ENCODE measurements around the gene PLCB4. TPM values are rescaled to one million over a fixed set of nuclear protein-coding genes. Genes with fewer than 3 reads are reported as not detected.

PLCB4 gene
- total and polyA plus RNA-seq, 3 experiments from 2014 or later = not detected

DNA sequence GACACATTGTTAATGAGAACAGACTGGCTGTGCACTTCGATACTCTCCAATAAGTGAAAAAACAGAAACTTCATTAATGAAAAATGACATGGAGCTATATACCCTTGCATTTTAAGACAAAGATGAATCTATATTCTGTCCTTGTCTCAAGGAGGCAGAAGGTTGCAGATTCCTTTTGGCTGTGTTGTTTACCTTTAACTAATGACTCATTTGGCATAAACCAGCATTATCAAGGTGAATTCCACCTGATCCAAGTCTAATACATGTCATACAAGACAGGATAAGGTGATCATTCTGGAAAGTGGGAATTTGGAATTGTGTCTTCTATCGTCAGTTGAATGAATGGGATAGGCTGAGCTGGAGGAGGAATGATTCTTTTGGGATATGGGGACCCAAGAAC lies 192.9 kb downstream of the PLCB4 start:
- no peak for DNase-seq
- H3K36me3 Mint-ChIP-seq = no peaks in the 10 kb centered on the region
- ChIA-PET POLR2A (no interaction called here), CTCF (no interaction called here)
- Histone ChIP-seq H3K4me3 (ENCODE audit: low read length) (no peak overlapping the region), H3K9me3 (ENCODE audit: low read length) (no peaks in the 10 kb centered on the region), H3K36me3 (ENCODE audit: insufficient read depth, low read length) (no peaks in the 10 kb centered on the region), H3K27me3 (ENCODE audit: insufficient read depth, low read length, poor library complexity, severe bottlenecking) (no peaks in the 10 kb centered on the region), H3K27ac (ENCODE audit: low read depth, low read length) (no peak overlapping the region), H3K4me1 (ENCODE audit: insufficient read depth, low read length) (no peaks in the 10 kb centered on the region)
- no peak overlapping the region for H3K4me3 Mint-ChIP-seq
- H3K27ac Mint-ChIP-seq = no peak overlapping the region
- H3K27me3 Mint-ChIP-seq = no peaks in the 10 kb centered on the region
- H3K4me1 Mint-ChIP-seq = no peaks in the 10 kb centered on the region
- peaks cover 1 to 9% (median 4%) of the 10 kb centered on the region in 5 donors for H3K9me3 Mint-ChIP-seq

DNA sequence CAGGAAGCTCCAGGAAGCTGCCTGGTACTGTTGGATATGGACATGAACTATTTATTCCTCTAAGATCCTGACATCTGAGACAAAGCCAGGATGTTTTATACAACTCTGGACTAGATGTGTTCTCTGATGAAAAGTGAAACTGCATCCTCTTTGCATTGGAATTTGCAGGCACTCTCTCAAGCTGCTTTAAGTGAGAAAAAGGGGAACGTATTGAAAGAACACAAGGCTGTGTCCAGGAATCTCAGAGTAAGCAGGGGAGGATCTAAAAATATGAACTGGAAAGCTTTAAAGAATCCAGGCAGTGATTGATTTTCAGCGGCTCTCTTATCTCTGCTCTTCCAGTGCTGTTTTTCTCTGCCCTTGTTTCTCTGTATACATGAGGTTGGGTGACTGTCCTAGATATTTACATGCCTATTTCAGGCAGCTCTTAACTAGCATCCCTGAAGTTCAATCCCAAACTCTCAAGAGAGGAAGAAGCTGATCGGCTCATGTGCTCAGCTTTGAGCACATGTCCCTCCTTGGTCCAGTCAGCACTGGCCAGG lies 193.8 kb downstream of the PLCB4 start:
- DNase-seq = no peak
- Mint-ChIP-seq H3K4me3 (no peak overlapping the region), H3K27ac (no peak overlapping the region), H3K4me1 (no peaks in the 10 kb centered on the region), H3K27me3 (no peaks in the 10 kb centered on the region), H3K36me3 (no peaks in the 10 kb centered on the region), H3K9me3 (peaks cover 1 to 8% (median 3%) of the 10 kb centered on the region in 5 donors)
- Histone ChIP-seq H3K4me3 (ENCODE audit: low read length) (no peak overlapping the region), H3K4me1 (ENCODE audit: insufficient read depth, low read length) (no peaks in the 10 kb centered on the region), H3K9me3 (ENCODE audit: low read length) (no peaks in the 10 kb centered on the region), H3K27ac (ENCODE audit: low read depth, low read length) (no peak overlapping the region), H3K27me3 (ENCODE audit: insufficient read depth, low read length, poor library complexity, severe bottlenecking) (no peaks in the 10 kb centered on the region), H3K36me3 (ENCODE audit: insufficient read depth, low read length) (no peaks in the 10 kb centered on the region)
- ChIA-PET POLR2A (no interaction called here), CTCF (no interaction called here)

DNA sequence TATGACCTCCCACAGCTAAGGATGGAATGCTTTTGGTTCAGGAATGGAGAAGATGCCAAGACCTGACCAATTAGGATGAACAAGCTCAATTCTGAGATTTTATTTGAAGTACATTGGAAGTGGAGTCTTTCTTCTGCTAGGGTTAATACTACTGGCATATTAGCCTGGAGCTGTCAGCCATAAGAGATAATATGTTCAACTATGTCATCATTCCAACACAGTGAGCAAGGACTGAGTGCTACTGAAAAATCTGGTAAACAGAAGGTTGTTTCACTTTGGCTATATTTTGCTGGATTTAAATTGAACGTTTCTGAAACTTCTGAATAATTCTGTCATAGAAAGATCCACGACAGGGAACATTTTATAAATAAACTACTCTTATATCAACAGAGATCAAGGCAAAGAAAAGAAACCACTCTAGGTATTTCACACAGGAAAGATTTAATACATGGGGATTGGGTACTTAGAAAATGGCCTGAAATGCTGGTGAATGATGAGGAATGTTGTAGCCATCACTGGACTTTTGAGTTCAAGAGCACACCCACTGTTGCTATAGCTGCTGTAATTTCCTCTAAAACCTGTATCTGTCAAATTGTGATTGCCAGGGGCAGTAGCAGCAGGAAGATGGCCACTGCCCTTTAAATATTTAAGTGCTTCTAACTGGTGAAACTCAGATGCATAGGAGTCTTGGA lies 200.5 kb downstream of the PLCB4 start:
- peaks cover 0 to 5% (median 2%) of the 10 kb centered on the region in 5 donors for H3K9me3 Mint-ChIP-seq
- no peak overlapping the region for H3K4me3 Mint-ChIP-seq
- H3K4me3 ChIP-seq (ENCODE audit: low read length) = no peak overlapping the region
- ChIA-PET CTCF (no interaction called here), POLR2A (no interaction called here)
- H3K4me1 Mint-ChIP-seq = no peaks in the 10 kb centered on the region
- no peaks in the 10 kb centered on the region for H3K27me3 ChIP-seq (ENCODE audit: insufficient read depth, low read length, poor library complexity, severe bottlenecking)
- H3K36me3 Mint-ChIP-seq = no peaks in the 10 kb centered on the region
- H3K27ac Mint-ChIP-seq = no peak overlapping the region
- H3K9me3 ChIP-seq (ENCODE audit: low read length) = no peaks in the 10 kb centered on the region
- no peaks in the 10 kb centered on the region for H3K36me3 ChIP-seq (ENCODE audit: insufficient read depth, low read length)
- no peaks in the 10 kb centered on the region for H3K27me3 Mint-ChIP-seq
- no peak overlapping the region for H3K27ac ChIP-seq (ENCODE audit: low read depth, low read length)
- DNase-seq = no peak
- H3K4me1 ChIP-seq (ENCODE audit: insufficient read depth, low read length) = no peaks in the 10 kb centered on the region

DNA sequence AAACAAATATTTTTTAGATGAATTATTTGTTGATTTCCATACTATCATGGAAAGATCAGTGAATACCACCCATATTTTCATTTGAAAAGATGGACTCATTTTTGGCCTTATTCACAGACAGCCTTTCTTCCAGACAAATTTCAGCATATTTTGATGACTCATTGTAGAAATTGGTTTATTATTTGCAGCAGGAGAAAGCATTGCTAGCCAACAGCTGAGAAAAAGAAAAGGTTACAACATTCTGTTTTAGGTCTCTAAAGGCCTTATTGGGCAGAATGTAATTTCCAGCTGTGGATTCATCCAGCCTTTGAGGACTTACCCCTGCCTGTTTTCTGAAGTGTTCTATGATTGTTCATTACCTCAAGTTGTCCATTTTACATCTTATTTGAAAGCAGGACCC lies 201.9 kb downstream of the PLCB4 start:
- CTCF ChIA-PET = no interaction called here

DNA sequence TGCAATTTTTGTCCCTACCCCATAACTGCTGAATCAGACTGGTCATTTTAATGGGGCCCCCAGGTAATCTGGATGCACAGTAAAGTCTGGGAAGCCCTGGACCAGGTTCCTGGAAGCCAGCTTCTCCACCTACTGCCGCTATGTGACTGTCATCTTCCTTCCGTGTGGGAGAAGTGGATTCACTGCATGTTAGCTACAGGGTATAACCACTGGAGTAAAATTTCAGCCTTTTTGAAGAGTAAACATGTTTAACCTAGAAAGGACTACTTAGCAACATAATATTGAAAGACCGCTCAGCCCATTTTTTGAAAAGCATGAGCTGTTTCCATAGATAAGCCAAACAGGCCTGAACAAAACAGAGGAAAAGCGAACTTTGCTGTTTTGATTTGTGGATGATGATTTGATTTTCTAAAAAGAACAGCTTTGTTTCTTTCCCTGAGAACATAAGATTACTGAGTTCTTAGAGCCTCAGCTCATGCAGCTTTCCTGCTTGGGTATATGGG lies 208.1 kb downstream of the PLCB4 start:
- Mint-ChIP-seq H3K27ac (no peak overlapping the region), H3K4me3 (no peak overlapping the region), H3K36me3 (no peaks in the 10 kb centered on the region), H3K27me3 (no peaks in the 10 kb centered on the region), H3K4me1 (no peaks in the 10 kb centered on the region), H3K9me3 (peaks cover under 1 to 11% (median 3%) of the 10 kb centered on the region in 5 donors)
- DNase-seq = no peak
- Histone ChIP-seq H3K27me3 (ENCODE audit: insufficient read depth, low read length, poor library complexity, severe bottlenecking) (no peaks in the 10 kb centered on the region), H3K9me3 (ENCODE audit: low read length) (no peaks in the 10 kb centered on the region), H3K36me3 (ENCODE audit: insufficient read depth, low read length) (no peaks in the 10 kb centered on the region), H3K27ac (ENCODE audit: low read depth, low read length) (no peak overlapping the region), H3K4me1 (ENCODE audit: insufficient read depth, low read length) (no peaks in the 10 kb centered on the region), H3K4me3 (ENCODE audit: low read length) (no peak overlapping the region)
- ChIA-PET POLR2A (no interaction called here), CTCF (no interaction called here)

More for the DNA sequence above, 201.9 kb downstream of the PLCB4 start:
- Histone ChIP-seq H3K27ac (ENCODE audit: low read depth, low read length) (no peak overlapping the region), H3K36me3 (ENCODE audit: insufficient read depth, low read length) (no peaks in the 10 kb centered on the region), H3K9me3 (ENCODE audit: low read length) (no peaks in the 10 kb centered on the region), H3K4me1 (ENCODE audit: insufficient read depth, low read length) (no peaks in the 10 kb centered on the region), H3K4me3 (ENCODE audit: low read length) (no peak overlapping the region), H3K27me3 (ENCODE audit: insufficient read depth, low read length, poor library complexity, severe bottlenecking) (no peaks in the 10 kb centered on the region)
- no peaks in the 10 kb centered on the region for H3K27me3 Mint-ChIP-seq
- H3K27ac Mint-ChIP-seq = no peak overlapping the region
- peaks cover 0 to 7% (median 2%) of the 10 kb centered on the region in 5 donors for H3K9me3 Mint-ChIP-seq
- DNase-seq = no peak
- H3K4me3 Mint-ChIP-seq = no peak overlapping the region
- no peaks in the 10 kb centered on the region for H3K36me3 Mint-ChIP-seq
- no peaks in the 10 kb centered on the region for H3K4me1 Mint-ChIP-seq
- POLR2A ChIA-PET = no interaction called here

DNA sequence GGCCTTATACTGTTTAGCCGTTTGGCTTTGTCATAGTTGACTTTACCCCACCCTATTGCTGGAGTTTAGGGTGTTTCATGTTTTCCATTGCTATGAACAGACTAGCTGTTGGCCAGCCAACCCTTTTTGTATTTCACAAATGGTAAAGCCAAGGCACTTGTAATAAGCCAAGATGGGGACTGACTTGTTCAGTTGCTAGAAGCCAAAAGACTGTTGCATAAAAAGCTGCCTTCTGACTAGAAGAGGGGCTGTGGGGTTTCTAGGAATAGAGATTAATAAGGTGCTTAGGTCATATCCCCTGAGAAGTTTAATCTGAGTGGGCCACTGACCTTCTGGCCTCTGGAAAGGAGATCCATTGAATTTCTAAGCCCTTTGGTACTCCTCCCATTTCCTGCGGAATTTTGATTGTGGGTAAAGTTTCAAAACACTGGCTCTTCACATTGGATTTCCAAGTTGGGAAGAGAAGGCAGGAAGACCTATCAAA lies 211.1 kb downstream of the PLCB4 start:
- Mint-ChIP-seq H3K27me3 (no peaks in the 10 kb centered on the region), H3K4me1 (no peaks in the 10 kb centered on the region), H3K27ac (no peak overlapping the region), H3K9me3 (peaks cover 1 to 10% (median 8%) of the 10 kb centered on the region in 5 donors), H3K36me3 (no peaks in the 10 kb centered on the region), H3K4me3 (no peak overlapping the region)
- ChIA-PET POLR2A (no interaction called here), CTCF (no interaction called here)
- Histone ChIP-seq H3K27ac (ENCODE audit: low read depth, low read length) (no peak overlapping the region), H3K4me1 (ENCODE audit: insufficient read depth, low read length) (no peaks in the 10 kb centered on the region), H3K4me3 (ENCODE audit: low read length) (no peak overlapping the region), H3K36me3 (ENCODE audit: insufficient read depth, low read length) (no peaks in the 10 kb centered on the region), H3K27me3 (ENCODE audit: insufficient read depth, low read length, poor library complexity, severe bottlenecking) (no peaks in the 10 kb centered on the region), H3K9me3 (ENCODE audit: low read length) (no peaks in the 10 kb centered on the region)
- DNase-seq = no peak

DNA sequence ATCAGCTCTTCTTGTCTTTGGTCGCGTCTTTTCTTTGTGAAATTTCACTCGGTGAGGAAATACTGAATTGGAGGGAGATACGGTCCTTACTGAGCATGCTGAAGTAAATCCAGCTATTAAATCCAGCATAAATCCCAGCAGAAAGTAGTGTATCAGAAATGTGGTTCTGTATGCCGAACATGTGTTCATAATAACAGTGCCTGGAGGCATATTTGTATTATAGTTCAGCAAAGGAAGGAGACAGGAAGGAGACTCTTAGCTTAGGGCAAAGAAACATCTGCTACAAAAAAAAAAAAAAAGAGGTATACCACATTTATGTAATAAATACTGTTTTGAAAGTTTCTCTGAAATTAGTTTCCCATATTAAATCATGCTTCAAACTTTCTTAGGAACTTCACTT lies 211.8 kb downstream of the PLCB4 start:
- H3K36me3 Mint-ChIP-seq = no peaks in the 10 kb centered on the region
- CTCF ChIA-PET = no interaction called here
- H3K4me1 Mint-ChIP-seq = no peaks in the 10 kb centered on the region
- H3K9me3 Mint-ChIP-seq = peaks cover 1 to 9% (median 8%) of the 10 kb centered on the region in 5 donors
- Histone ChIP-seq H3K4me3 (ENCODE audit: low read length) (no peak overlapping the region), H3K36me3 (ENCODE audit: insufficient read depth, low read length) (no peaks in the 10 kb centered on the region), H3K9me3 (ENCODE audit: low read length) (no peaks in the 10 kb centered on the region), H3K4me1 (ENCODE audit: insufficient read depth, low read length) (no peaks in the 10 kb centered on the region), H3K27ac (ENCODE audit: low read depth, low read length) (no peak overlapping the region), H3K27me3 (ENCODE audit: insufficient read depth, low read length, poor library complexity, severe bottlenecking) (no peaks in the 10 kb centered on the region)
- DNase-seq = no peak
- no peak overlapping the region for H3K27ac Mint-ChIP-seq
- H3K27me3 Mint-ChIP-seq = no peaks in the 10 kb centered on the region
- POLR2A ChIA-PET = no interaction called here
- no peak overlapping the region for H3K4me3 Mint-ChIP-seq

DNA sequence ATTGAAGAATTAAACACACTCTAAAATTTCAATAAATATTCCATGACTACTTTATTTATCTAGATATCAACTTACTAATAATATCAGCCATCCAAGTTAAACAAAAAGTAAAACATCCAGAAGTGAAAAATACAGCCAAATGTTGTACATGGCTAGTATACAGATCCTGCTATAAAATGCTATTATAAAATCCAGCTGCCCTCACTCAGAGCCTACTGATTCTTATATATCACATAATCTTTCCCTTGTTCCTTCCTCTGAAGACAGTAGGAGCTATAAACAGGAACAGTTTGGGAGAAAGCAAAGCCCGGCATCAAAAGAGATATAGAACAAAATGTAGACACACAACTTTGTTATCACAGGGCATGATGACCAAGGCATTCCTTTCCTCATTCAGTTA lies 212.9 kb downstream of the PLCB4 start:
- no peaks in the 10 kb centered on the region for H3K36me3 ChIP-seq (ENCODE audit: insufficient read depth, low read length)
- no peaks in the 10 kb centered on the region for H3K27me3 ChIP-seq (ENCODE audit: insufficient read depth, low read length, poor library complexity, severe bottlenecking)
- DNase-seq = no peak
- ChIA-PET CTCF (no interaction called here), POLR2A (no interaction called here)
- no peak overlapping the region for H3K4me3 Mint-ChIP-seq
- no peaks in the 10 kb centered on the region for H3K4me1 ChIP-seq (ENCODE audit: insufficient read depth, low read length)
- no peaks in the 10 kb centered on the region for H3K36me3 Mint-ChIP-seq
- H3K4me3 ChIP-seq (ENCODE audit: low read length) = no peak overlapping the region
- no peaks in the 10 kb centered on the region for H3K4me1 Mint-ChIP-seq
- no peaks in the 10 kb centered on the region for H3K9me3 ChIP-seq (ENCODE audit: low read length)
- H3K27me3 Mint-ChIP-seq = no peaks in the 10 kb centered on the region
- peaks cover 1 to 11% (median 6%) of the 10 kb centered on the region in 5 donors for H3K9me3 Mint-ChIP-seq
- H3K27ac ChIP-seq (ENCODE audit: low read depth, low read length) = no peak overlapping the region
- H3K27ac Mint-ChIP-seq = no peak overlapping the region
